Breast epithelium (tissue), 3 donors: ENCODE data around the gene HYCC1.

Source experiments
- CTCF ChIP-seq, 3 donors: fragments of 450-650 bp; IDR thresholded peaks; one replicate each; pipeline ENCODE4 v1.5.1; 2016 to 2017; ENCODE audit warnings: antibody characterized with exemption in 3 of 3, mild to moderate bottlenecking in 3 of 3, moderate library complexity in 3 of 3
- POLR2A ChIP-seq: fragments of 450-650 bp; IDR thresholded peaks from one replicate; pipeline ENCODE4 v1.6.1; 2016; ENCODE audit warnings: antibody characterized with exemption, mild to moderate bottlenecking, moderate library complexity
- POLR2AphosphoS5 ChIP-seq, 3 donors: sonication (generic); formaldehyde crosslinking; IDR thresholded peaks; one replicate each; pipeline ENCODE4 v1.6.1; 2017; ENCODE audit warnings: antibody characterized with exemption in 3 of 3

GRCh38 chr7:23012908-23013714 lies 819 bp downstream of the HYCC1 start:
- TF ChIP-seq POLR2AphosphoS5 (IDR thresholded peaks at IDR 0.05) (no peak), CTCF (IDR thresholded peaks at IDR 0.05) (no peak), POLR2A (no peak)
